ENCODE results near the gene ISCU. TPM values are rescaled to one million over a fixed set of nuclear protein-coding genes. Genes with fewer than 3 reads are reported as not detected.

The ISCU gene
- total RNA-seq, 1 experiment from 2014 or later, result 86.9 TPM

- Mint-ChIP-seq H3K36me3 (ENCODE audit: insufficient read depth, unreplicated experiment) (peaks cover 30% of the 10 kb centered on the region), H3K9me3 (ENCODE audit: unreplicated experiment) (no peaks in the 10 kb centered on the region), H3K4me1 (ENCODE audit: low read depth, unreplicated experiment) (no peaks in the 10 kb centered on the region), H3K27ac (ENCODE audit: unreplicated experiment) (peak overlapping the region; percentile 99), H3K27me3 (ENCODE audit: insufficient read depth, unreplicated experiment) (no peaks in the 10 kb centered on the region), H3K4me3 (ENCODE audit: unreplicated experiment) (peak overlapping the region; percentile 96)
- Histone ChIP-seq H3K36me3 (ENCODE audit: control insufficient read depth, insufficient read depth, low read length) (no peaks in the 10 kb centered on the region; the same call in 1 of the 2 replicates), H3K9me3 (no peaks in the 10 kb centered on the region), H3K27me3 (replicated peaks; ENCODE audit: control insufficient read depth, insufficient read depth, low read length) (no peaks in the 10 kb centered on the region), H3K4me1 (0 out of 2 replicates have a peak, but pooled peaks cover 3% of the 10 kb centered on the region), H3K4me3 (ENCODE audit: low read depth, low read length) (peak overlapping the region; percentile 92)
- intact Hi-C loops (cut with micrococcal nuclease; ENCODE audit: unreplicated experiment), result no loop called here
- no peak for DNase-seq
- ChIA-PET POLR2A (no interaction called here), CTCF (interaction anchor here (0.5 kb wide), 1 partner anchor 872 kb away, joined by 4 read pairs; no protein-coding TSS in a partner anchor)
- no peak for TF ChIP-seq CTCF (IDR thresholded peaks at IDR 0.05; ENCODE audit: insufficient read depth in 1 of 2, low read depth in 1 of 2, low read length in 1 of 2, severe bottlenecking in 1 of 2, unreplicated experiment in 1 of 2)
- BruUV-seq (replicated peaks), result no TSS peak
These were observed 2.6 kb upstream of the ISCU start for GRCh38 chr12:108559748-108560147.

GRCh38 chr12:108560321-108560721 is 2.1 kb upstream of the ISCU start:
- H3K27me3 Mint-ChIP-seq (ENCODE audit: insufficient read depth, unreplicated experiment), result no peaks in the 10 kb centered on the region
- TF ChIP-seq CTCF (IDR thresholded peaks at IDR 0.05; ENCODE audit: insufficient read depth in 1 of 2, low read depth in 1 of 2, low read length in 1 of 2, severe bottlenecking in 1 of 2, unreplicated experiment in 1 of 2), result no peak
- Histone ChIP-seq H3K9me3 (no peaks in the 10 kb centered on the region), H3K4me3 (ENCODE audit: low read depth, low read length) (peak overlapping the region; percentile 92), H3K36me3 (ENCODE audit: control insufficient read depth, insufficient read depth, low read length) (peaks cover 2% of the 10 kb centered on the region; the same call in 1 of the 2 replicates), H3K4me1 (0 out of 2 replicates have a peak, but pooled peaks cover 3% of the 10 kb centered on the region), H3K27me3 (replicated peaks; ENCODE audit: control insufficient read depth, insufficient read depth, low read length) (no peaks in the 10 kb centered on the region)
- peak overlapping the region; percentile 99 for H3K27ac Mint-ChIP-seq (ENCODE audit: unreplicated experiment)
- H3K9me3 Mint-ChIP-seq (ENCODE audit: unreplicated experiment), result no peaks in the 10 kb centered on the region
- DNase-seq, result peak in 1 of 2 experiments; percentile 17
- peaks cover 30% of the 10 kb centered on the region for H3K36me3 Mint-ChIP-seq (ENCODE audit: insufficient read depth, unreplicated experiment)
- CTCF ChIA-PET, result interaction anchor here (0.5 kb wide), 1 partner anchor 872 kb away, joined by 4 read pairs; no protein-coding TSS in a partner anchor
- BruUV-seq (replicated peaks), result TSS peak; percentile 48
- H3K4me1 Mint-ChIP-seq (ENCODE audit: low read depth, unreplicated experiment), result no peaks in the 10 kb centered on the region
- peak overlapping the region; percentile 96 for H3K4me3 Mint-ChIP-seq (ENCODE audit: unreplicated experiment)
- POLR2A ChIA-PET, result no interaction called here
- intact Hi-C loops (cut with micrococcal nuclease; ENCODE audit: unreplicated experiment), result no loop called here

- H3K4me1 ChIP-seq, result 0 out of 2 replicates have a peak, but pooled peaks cover 3% of the 10 kb centered on the region
- ChIA-PET CTCF (no interaction called here), POLR2A (interaction anchor here (0.6 kb wide), 3 partner anchors 548 to 1342 kb away, joined by 3 read pairs; no protein-coding TSS in a partner anchor)
- peak within 1 kb of the TSS; percentile 96 for H3K4me3 Mint-ChIP-seq (ENCODE audit: unreplicated experiment)
- H3K27me3 Mint-ChIP-seq (ENCODE audit: insufficient read depth, unreplicated experiment), result no peaks in the 10 kb centered on the region
- H3K36me3 Mint-ChIP-seq (ENCODE audit: insufficient read depth, unreplicated experiment), result peaks cover 30% of the 10 kb centered on the region
- no peaks in the 10 kb centered on the region for H3K9me3 ChIP-seq
- peaks cover 2% of the 10 kb centered on the region; the same call in 1 of the 2 replicates for H3K36me3 ChIP-seq (ENCODE audit: control insufficient read depth, insufficient read depth, low read length)
- peak within 1 kb of the TSS; percentile 92 for H3K4me3 ChIP-seq (ENCODE audit: low read depth, low read length)
- H3K9me3 Mint-ChIP-seq (ENCODE audit: unreplicated experiment), result no peaks in the 10 kb centered on the region
- peak within 1 kb of the TSS; percentile 99 for H3K27ac Mint-ChIP-seq (ENCODE audit: unreplicated experiment)
- intact Hi-C loops (cut with micrococcal nuclease; ENCODE audit: unreplicated experiment), result no loop called here
- no peak for TF ChIP-seq CTCF (IDR thresholded peaks at IDR 0.05; ENCODE audit: insufficient read depth in 1 of 2, low read depth in 1 of 2, low read length in 1 of 2, severe bottlenecking in 1 of 2, unreplicated experiment in 1 of 2)
- peak; percentile 82 for DNase-seq
- no peaks in the 10 kb centered on the region for H3K4me1 Mint-ChIP-seq (ENCODE audit: low read depth, unreplicated experiment)
- no TSS peak for BruUV-seq (replicated peaks)
- H3K27me3 ChIP-seq (replicated peaks; ENCODE audit: control insufficient read depth, insufficient read depth, low read length), result no peaks in the 10 kb centered on the region
These were observed 1.4 kb upstream of the ISCU start, which contains the start of gene SART3 for GRCh38 chr12:108560752-108561719. SART3 (minus strand) TSS chr12:108561173; CDS start chr12:108561154, 19 bp downstream.
